NCI-H526 treated with DMSO at 0.1 percent for 48 hours (cell line): ENCODE results near the gene SPNS1.
"Not testable (repeated sequence)": the region's sequence is repeated elsewhere in the genome, so short reads cannot be mapped to it uniquely, and the experiment has no call there.

Experiments
- DNase-seq: peaks from one replicate; lab custom pipeline; 2025; lab: John Stamatoyannopoulos, UW

SPNS1 gene

GRCh38 chr16:28990375-28991040 lies 15.9 kb downstream of the SPNS1 start:
- DNase-seq: no peak

- no peak for DNase-seq
These were observed 17.1 kb downstream of the SPNS1 start for GRCh38 chr16:28991687-28992086.

- DNase-seq: no peak
These were observed 17.9 kb downstream of the SPNS1 start for GRCh38 chr16:28992496-28992895.

GRCh38 chr16:28998837-28999236 lies 24.3 kb downstream of the SPNS1 start:
- no peak for DNase-seq

- DNase-seq: no peak
These were observed 25.0 kb downstream of the SPNS1 start for GRCh38 chr16:28999577-28999976.

GRCh38 chr16:29000019-29000418 lies 25.4 kb downstream of the SPNS1 start:
- DNase-seq: no peak

GRCh38 chr16:29004496-29005139 lies 30.0 kb downstream of the SPNS1 start:
- not testable (repeated sequence) for DNase-seq

GRCh38 chr16:29007730-29008593 lies 33.4 kb downstream of the SPNS1 start:
- DNase-seq: no peak

GRCh38 chr16:29009050-29009837 lies 34.7 kb downstream of the SPNS1 start:
- no peak for DNase-seq

- no peak for DNase-seq
These were observed 35.2 kb downstream of the SPNS1 start for GRCh38 chr16:29009838-29010166.

- DNase-seq: no peak
These were observed 36.5 kb downstream of the SPNS1 start for GRCh38 chr16:29011112-29011511.

GRCh38 chr16:29011851-29012250 lies 37.3 kb downstream of the SPNS1 start:
- DNase-seq: no peak

GRCh38 chr16:29012913-29013553 lies 38.5 kb downstream of the SPNS1 start:
- DNase-seq: no peak

- DNase-seq: no peak
These were observed 40.0 kb downstream of the SPNS1 start for GRCh38 chr16:29014561-29015069.

- DNase-seq: no peak
These were observed 47.6 kb downstream of the SPNS1 start for GRCh38 chr16:29022196-29022595.

GRCh38 chr16:29023279-29024277 lies 49.0 kb downstream of the SPNS1 start:
- DNase-seq: no peak

GRCh38 chr16:29024278-29024677 lies 49.7 kb downstream of the SPNS1 start:
- DNase-seq: no peak

- no peak for DNase-seq
These were observed 50.6 kb downstream of the SPNS1 start for GRCh38 chr16:29025218-29025617.

- no peak for DNase-seq
These were observed 51.2 kb downstream of the SPNS1 start for GRCh38 chr16:29025735-29026134.

- DNase-seq: no peak
These were observed 54.0 kb downstream of the SPNS1 start for GRCh38 chr16:29028457-29029167.
